WTC11 (cell line): ENCODE measurements around the gene CD164.

Source experiments
- JUN ChIP-seq: sonication (generic); formaldehyde crosslinking; IDR thresholded peaks from 2 replicates; pipeline ENCODE4 v1.8.0; 2023; ENCODE audit warnings: mild to moderate bottlenecking, missing genetic modification reagents
- NFYB ChIP-seq: sonication (generic); formaldehyde crosslinking; conservative IDR thresholded peaks from 2 replicates; pipeline ENCODE4 v1.8.0; 2022; ENCODE audit warnings: low read depth, missing genetic modification reagents
- TF ChIP-seq, protein P1 (sequence below): sonication (generic); formaldehyde crosslinking; IDR thresholded peaks from 2 replicates; pipeline ENCODE4 v1.8.0; 2022; ENCODE audit warnings: mild to moderate bottlenecking, missing genetic modification reagents
- TF ChIP-seq, protein P2 (sequence below): fragments of 200-600 bp; IDR thresholded peaks from 2 replicates; pipeline ENCODE4 v1.8.0; 2022; ENCODE audit warnings: antibody characterized with exemption

DNA sequence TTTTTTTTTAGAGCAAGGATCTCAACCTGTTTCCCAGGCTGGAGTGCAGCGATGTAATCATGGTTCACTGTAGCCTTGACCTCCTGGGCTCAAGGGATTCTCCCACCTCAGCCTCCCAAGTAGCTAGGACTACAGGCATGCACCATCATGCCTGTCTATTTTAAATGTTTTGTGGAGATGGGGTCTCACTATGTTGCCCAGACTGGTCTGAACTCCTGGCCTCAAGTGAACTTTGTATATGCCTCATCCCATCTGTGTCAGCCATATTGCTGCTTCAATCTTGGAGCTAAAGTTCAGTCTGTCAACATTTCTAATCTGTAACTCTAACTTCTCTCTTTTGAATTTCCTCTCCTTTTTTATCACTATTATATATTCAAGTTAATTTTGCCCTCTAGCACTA lies 54.3 kb downstream of the CD164 start:
- TF ChIP-seq, protein P1, sequence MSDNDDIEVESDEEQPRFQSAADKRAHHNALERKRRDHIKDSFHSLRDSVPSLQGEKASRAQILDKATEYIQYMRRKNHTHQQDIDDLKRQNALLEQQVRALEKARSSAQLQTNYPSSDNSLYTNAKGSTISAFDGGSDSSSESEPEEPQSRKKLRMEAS: no peak
- TF ChIP-seq, protein P2, sequence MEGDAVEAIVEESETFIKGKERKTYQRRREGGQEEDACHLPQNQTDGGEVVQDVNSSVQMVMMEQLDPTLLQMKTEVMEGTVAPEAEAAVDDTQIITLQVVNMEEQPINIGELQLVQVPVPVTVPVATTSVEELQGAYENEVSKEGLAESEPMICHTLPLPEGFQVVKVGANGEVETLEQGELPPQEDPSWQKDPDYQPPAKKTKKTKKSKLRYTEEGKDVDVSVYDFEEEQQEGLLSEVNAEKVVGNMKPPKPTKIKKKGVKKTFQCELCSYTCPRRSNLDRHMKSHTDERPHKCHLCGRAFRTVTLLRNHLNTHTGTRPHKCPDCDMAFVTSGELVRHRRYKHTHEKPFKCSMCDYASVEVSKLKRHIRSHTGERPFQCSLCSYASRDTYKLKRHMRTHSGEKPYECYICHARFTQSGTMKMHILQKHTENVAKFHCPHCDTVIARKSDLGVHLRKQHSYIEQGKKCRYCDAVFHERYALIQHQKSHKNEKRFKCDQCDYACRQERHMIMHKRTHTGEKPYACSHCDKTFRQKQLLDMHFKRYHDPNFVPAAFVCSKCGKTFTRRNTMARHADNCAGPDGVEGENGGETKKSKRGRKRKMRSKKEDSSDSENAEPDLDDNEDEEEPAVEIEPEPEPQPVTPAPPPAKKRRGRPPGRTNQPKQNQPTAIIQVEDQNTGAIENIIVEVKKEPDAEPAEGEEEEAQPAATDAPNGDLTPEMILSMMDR: no peak
- TF ChIP-seq NFYB (CRISPR knock-in tag) (no peak), JUN (CRISPR knock-in tag) (no peak)
